M059J (cell line): ENCODE data around the gene RIOX2. TPM values are rescaled to one million over a fixed set of nuclear protein-coding genes. Genes with fewer than 3 reads are reported as not detected.
A peak's percentile ranks its signal among the peaks of the same experiment; 100 is the strongest.

ENCODE experiments used
- DNase-seq: peaks from one replicate; pipeline ENCODE4 v3.0.0-alpha.2; 2012; ENCODE audit warnings: low read depth
- total RNA-seq: library from RNA; depleted of rRNA; stranded (reverse); fragments of >200 nt; shearing (Covaris generic); gene quantifications from 2 replicates; pipeline ENCODE4 v1.2.3, GENCODE V29; 2014

RIOX2 gene
- total RNA-seq, 1 experiment from 2014 or later, result 22.0 TPM

GRCh38 chr3:97954228-97954827, 17.9 kb downstream of the RIOX2 start:
- DNase-seq, result no peak

GRCh38 chr3:97952872-97953271, 19.4 kb downstream of the RIOX2 start:
- DNase-seq, result no peak

GRCh38 chr3:97952280-97952679, 20.0 kb downstream of the RIOX2 start:
- peak; percentile 59 for DNase-seq

- DNase-seq, result no peak
Measured at GRCh38 chr3:97950360-97950759, 21.9 kb downstream of the RIOX2 start.

DNA sequence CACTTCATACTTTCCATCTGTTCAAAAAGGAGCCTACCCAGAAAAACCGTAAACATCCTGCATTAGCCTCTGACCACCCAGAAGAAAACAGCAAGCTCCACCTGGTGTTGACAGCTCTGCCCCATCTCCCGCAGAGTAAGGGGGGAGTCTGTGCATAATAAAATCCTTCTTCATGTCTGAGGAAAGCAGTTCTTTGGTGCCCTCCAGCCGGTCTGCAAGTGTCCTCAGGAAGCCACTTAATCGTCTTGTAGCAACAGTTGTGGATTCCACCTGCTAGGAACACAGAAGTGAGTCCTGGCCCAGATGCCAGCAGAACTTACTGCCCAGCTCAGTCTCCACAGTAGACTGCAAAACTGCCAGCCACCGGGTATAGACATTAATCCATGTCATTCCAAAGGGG, 22.5 kb downstream of the RIOX2 start:
- no peak for DNase-seq

GRCh38 chr3:97949110-97949485, 23.1 kb downstream of the RIOX2 start:
- DNase-seq, result no peak

DNA sequence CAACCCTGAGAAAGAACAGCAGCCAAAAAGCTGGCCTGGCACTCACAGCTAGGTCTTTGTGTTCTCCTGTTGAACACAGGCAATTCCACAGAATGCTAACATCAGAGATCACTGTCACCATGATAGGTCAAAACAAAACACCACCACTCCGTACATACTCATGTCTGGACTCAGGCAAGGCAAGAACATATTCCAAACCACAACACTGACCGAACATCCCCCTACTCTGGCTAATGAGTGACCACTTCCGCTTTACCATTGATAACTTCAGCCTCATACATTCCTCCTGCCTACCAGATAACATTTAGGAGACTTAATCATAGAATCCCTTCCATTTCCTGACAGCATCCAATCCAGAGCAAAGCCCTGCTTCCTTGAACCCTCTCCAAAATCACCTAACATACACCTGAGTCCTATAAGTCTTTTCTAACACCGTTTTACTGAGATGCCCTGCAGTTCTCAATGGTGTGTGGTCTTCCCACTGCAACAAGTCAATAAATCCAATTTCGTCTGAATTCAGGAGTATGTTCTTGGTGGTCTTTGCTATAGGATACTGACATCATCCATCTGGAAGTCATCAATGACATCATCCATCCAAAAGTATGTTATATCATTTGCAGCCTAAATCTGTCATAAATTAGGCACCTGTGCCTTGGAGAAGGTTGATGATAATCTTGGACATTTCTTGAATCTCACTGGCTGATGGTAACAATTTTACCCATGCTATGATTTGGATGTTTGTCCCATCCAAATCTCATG, 23.7 kb downstream of the RIOX2 start:
- DNase-seq, result no peak

DNA sequence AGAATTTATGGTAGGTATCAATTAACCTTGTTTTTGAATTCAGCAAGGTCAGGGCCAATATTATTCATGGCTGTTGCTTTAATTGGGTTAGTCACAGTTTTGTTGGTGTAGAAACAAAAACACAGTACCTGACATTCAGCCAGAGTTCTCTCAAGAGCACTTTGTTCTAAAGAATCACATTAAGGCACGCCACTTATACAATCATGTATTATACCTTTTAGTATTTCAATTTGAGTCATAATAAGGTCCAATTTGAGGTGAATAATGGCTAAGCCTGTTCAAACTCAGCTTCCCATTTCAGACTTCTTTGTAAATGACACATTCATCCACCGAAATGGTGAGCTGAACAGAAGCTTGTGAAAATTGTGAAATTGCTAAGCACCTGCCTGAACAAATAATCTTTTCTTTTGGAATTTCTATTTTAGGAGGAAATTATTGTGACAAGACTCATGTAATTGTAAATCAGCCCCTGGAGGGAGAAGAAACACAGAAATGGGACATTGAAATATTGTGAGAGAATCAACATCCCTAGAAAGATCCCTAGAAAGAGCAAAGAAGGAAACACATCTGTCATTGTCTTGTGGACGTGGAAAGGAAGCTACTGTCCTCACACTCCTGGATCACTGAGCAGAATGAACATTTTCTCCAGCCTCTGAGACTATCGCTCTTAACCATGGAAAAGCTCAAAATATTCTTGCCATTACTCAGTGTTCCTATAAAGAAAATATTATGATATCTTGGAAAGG, 29.3 kb downstream of the RIOX2 start:
- DNase-seq, result no peak

GRCh38 chr3:97940034-97940433, 32.2 kb downstream of the RIOX2 start:
- peak; percentile 39 for DNase-seq

- no peak for DNase-seq
Measured at GRCh38 chr3:97939401-97939800, 32.8 kb downstream of the RIOX2 start.

- DNase-seq, result peak; percentile 11
Measured at GRCh38 chr3:97938444-97938843, 33.8 kb downstream of the RIOX2 start.

GRCh38 chr3:97937205-97937604, 35.0 kb downstream of the RIOX2 start:
- DNase-seq, result peak; percentile 30

- DNase-seq, result peak; percentile 29
Measured at GRCh38 chr3:97935842-97936241, 36.4 kb downstream of the RIOX2 start.

DNA sequence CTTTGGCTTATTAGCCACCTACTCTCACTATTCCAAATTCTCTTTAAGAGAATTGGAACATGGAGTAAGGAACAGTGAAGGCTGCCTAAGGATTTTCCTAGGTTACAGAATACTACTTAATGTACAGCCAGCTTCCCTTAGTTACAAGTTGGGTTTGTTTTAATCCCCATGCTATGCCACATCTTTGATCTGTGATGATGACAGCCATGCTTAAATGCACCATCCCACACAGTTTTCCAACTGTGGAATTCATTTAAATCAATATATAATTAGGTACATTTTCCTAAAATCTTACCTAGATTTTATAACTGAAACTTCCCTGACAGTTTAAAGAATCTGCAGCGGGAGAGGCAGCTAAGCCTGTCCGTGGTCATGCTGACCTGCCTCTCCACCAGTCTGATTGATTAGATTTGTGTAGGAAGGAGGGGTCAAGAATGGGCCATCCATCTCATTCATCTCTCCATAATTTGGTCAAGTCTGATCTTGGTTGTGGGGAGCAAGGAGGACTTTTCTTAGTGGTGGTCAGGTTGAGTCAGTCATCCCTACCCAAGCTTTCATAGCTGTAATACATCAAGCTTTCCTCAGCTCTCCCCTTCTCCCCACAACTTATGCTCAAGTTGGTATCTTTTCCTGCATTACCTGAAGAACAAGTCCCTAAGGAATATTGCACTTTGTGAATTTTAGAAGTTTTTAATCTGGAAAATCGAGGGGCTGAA, 37.1 kb downstream of the RIOX2 start:
- no peak for DNase-seq

DNA sequence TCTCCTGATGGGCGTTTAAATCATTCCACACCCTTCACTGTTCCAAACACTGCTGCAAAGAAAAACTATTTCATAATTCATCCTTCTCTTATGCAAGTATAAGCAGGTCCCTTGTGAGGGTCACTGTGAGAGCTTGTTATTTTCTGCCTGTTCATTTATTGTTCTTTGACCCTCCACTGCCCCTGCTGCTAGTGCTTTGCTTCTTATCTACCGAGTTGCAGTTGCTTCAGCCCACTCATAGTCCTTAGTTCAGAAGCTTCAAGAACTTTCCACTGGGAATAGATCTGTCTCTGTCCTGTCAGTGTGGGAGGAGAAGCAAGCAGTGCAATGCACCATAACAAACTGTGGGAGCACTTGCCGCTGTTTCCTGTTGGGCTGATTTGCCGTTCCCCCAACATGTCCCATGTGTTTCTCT, 39.8 kb downstream of the RIOX2 start:
- DNase-seq, result no peak

DNA sequence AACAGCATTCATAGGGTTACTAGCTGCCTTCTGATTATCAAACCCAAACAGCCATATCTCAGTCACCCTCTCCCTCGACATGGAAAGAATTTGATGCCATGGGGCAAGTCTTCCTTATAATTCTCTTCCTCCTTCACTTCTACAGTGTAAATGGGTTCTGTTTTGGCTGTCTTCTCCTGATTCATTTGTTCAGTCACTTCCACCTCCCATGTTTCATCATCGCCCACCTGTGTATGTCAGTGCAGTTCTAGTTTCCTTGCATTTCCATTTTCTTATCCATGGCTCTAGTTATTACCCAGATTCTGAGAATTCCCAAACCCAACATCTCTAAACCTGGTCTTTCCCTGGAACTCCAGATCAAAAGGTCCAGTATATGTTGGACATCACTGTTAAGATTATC, 41.0 kb downstream of the RIOX2 start:
- no peak for DNase-seq

- no peak for DNase-seq
Measured at GRCh38 chr3:97930018-97930417, 42.2 kb downstream of the RIOX2 start.

GRCh38 chr3:97928986-97929385, 43.2 kb downstream of the RIOX2 start:
- no peak for DNase-seq

DNA sequence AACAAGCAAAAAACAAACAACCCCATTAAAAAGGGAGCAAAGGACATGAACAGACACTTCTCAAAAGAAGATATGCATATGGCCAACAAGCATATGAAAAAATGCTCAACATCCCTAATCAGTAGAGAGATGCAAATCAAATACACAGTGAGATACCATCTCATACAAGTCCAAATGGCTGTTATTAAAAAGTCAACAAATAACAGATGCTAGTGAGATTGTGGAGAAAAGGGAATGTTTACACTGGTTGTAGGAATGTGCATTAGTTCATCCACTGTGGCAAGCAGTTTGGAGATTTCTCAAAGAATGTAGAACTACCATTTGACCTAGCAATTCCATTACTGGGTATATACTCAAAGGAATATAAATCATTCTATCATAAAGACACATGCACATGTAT, 44.5 kb downstream of the RIOX2 start:
- DNase-seq, result no peak

DNA sequence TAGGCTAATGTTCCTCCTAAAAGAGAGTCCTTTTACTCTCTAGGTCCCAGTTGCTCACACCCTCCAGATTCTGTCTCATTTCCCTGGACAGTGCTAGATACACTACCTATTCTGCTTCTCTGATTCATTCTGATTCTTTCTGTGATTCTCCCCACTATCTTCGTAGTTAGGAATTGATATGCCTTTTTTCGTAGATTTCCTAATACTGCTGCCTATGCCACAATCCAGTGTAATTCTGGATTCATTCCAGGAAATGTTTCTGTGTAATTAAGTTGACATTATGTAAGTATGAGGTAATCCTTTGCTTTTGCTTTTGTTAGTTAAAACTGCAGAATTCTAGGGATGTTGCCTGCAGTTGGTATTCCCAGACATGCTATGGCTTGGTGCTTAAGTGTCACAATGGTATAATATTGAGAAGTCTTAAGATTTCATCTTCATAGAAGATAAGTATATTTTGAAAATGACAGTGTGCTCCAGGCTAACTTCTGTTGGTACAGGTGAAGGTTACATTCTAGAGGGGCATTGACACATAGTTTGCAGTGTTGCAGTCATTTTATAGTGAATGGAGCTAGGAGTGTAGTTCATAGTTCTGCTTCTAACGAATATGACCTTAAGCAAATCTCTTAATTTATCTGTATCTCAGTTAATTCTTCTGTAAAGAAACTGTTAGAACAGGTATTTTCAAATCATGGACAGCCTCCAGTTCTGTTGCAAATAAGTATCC, 54.3 kb downstream of the RIOX2 start:
- DNase-seq, result peak; percentile 16

DNA sequence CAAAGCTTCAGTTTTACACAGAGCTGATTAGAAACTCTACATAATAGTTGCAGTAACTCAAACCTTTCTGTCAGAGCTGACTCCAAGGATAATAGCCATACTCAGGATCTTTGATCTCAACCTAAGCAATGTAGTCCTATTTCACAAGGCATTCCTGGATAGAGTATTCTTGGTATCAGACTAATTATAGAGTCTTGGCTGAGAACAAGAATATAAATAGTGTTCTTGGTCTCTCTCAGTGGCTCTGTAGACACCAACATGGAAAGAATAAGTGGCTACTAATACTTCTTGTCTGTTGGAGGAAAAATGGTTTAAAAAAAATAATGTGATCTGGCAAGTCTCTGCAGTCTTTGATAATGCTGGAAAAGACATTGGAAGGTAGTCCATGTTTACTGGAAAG, 55.7 kb downstream of the RIOX2 start:
- DNase-seq, result no peak

DNA sequence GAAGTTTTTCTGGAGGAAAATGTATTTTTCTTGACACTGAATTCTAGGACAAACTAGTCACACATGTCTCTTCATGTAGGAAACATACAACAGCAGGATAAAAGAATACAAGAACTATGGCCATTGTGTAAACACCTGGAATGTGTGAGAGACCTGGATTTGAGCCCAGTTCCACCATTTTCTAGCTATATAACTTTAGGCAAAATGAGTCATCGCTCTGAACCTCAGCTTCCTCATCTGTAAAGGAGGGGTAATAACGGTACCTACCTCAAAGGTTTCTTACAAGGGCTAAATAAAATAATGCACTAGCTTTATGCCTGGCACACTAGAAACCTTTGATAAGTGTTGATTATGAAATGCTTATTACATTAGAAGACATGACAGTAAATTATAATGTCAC, 57.8 kb downstream of the RIOX2 start:
- peak; percentile 85 for DNase-seq
